Gastroesophageal sphincter (tissue), 4 donors: ENCODE measurements around the gene AACS. TPM values are rescaled to one million over a fixed set of nuclear protein-coding genes. Genes with fewer than 3 reads are reported as not detected.

Experiments used
- ATAC-seq: fragments of 150-250 bp; one replicate; pipeline ENCODE4 v1.9.1; 2016; ENCODE audit warnings: mild to moderate bottlenecking, moderate library complexity
- H3K27ac ChIP-seq, 4 donors: fragments of 200-600 bp; sonication (generic) in 3 of 4; 1 replicate in 3 of 4; 2 replicates in 1 of 4; pipeline ENCODE4 v1.5.1; 2016 to 2019
- H3K27me3 ChIP-seq: fragments of 200-600 bp; sonication (generic); one replicate; pipeline ENCODE4 v1.5.1; 2019
- H3K36me3 ChIP-seq, 2 donors: fragments of 200-600 bp; sonication (generic); one replicate each; pipeline ENCODE4 v1.5.1; 2019; ENCODE audit warnings: control low read depth in 1 of 2
- H3K4me1 ChIP-seq, 3 donors: fragments of 200-600 bp; sonication (generic); 1 replicate in 2 of 3; 2 replicates in 1 of 3; pipeline ENCODE4 v1.5.1; 2016 to 2019; ENCODE audit warnings: control low read depth in 2 of 3
- H3K4me3 ChIP-seq, 2 donors: fragments of 200-600 bp; sonication (generic); one replicate each; pipeline ENCODE4 v1.5.1; 2019; ENCODE audit warnings: mild to moderate bottlenecking in 1 of 2, moderate library complexity in 1 of 2
- H3K9me3 ChIP-seq, 3 donors: fragments of 200-600 bp; sonication (generic); one replicate each; pipeline ENCODE4 v1.5.1; 2017 to 2019; ENCODE audit warnings: control low read depth in 2 of 3
- EP300 ChIP-seq: sonication (generic); formaldehyde crosslinking; IDR thresholded peaks from one replicate; pipeline ENCODE4 v1.6.1; 2017; ENCODE audit warnings: antibody characterized with exemption, mild to moderate bottlenecking
- POLR2A ChIP-seq, 2 donors: fragments of 450-650 bp; IDR thresholded peaks; one replicate each; pipeline ENCODE4 v1.6.1; 2017; ENCODE audit warnings: antibody characterized with exemption in 2 of 2, mild to moderate bottlenecking in 2 of 2, moderate library complexity in 1 of 2
- POLR2AphosphoS5 ChIP-seq: sonication (generic); formaldehyde crosslinking; IDR thresholded peaks from one replicate; pipeline ENCODE4 v1.6.1; 2017; ENCODE audit warnings: antibody characterized with exemption
- WGBS, 2 donors: methylation state at CpG; one replicate each; pipeline ENCODE4 v1.1.5; 2018; ENCODE audit warnings: low coverage in 1 of 2; 5-methylcytosine and 5-hydroxymethylcytosine counted together
- total RNA-seq, 4 donors: library from RNA; depleted of rRNA; stranded (reverse); fragments of >200 nt; gene quantifications; one replicate each; pipeline ENCODE4 v1.1.0, GENCODE V29; 2016
- TF ChIP-seq, protein P1 (sequence below), 4 experiments: fragments of 200-600 bp in 2 of 4; fragments of 450-650 bp in 2 of 4; sonication (generic) in 1 of 4; IDR thresholded peaks; one replicate each; pipeline ENCODE4 v1.5.1; 2017 to 2019; ENCODE audit warnings: antibody characterized with exemption in 4 of 4, mild to moderate bottlenecking in 2 of 4, moderate library complexity in 2 of 4

Gene AACS
- total RNA-seq, 4 donors from 2014 or later = 10.3 to 14.6 (median 11.8) TPM

GRCh38 chr12:125064492-125064891 is 743 bp upstream of the AACS start:
- Histone ChIP-seq H3K27ac (no peak overlapping the region), H3K4me1 (peaks cover 0 to 30% (median 5%) of the 10 kb centered on the region in 3 donors), H3K9me3 (no peaks in the 10 kb centered on the region), H3K36me3 (peaks cover 0 to 4% of the 10 kb centered on the region in 2 donors), H3K4me3 (peak overlapping the region in 1 of 2 donors; percentile 91), H3K27me3 (no peaks in the 10 kb centered on the region)
- 41 to 50% methylated on average over 3 to 5 of the region's 5 CpGs for WGBS, 2 donors
- TF ChIP-seq, protein P1, sequence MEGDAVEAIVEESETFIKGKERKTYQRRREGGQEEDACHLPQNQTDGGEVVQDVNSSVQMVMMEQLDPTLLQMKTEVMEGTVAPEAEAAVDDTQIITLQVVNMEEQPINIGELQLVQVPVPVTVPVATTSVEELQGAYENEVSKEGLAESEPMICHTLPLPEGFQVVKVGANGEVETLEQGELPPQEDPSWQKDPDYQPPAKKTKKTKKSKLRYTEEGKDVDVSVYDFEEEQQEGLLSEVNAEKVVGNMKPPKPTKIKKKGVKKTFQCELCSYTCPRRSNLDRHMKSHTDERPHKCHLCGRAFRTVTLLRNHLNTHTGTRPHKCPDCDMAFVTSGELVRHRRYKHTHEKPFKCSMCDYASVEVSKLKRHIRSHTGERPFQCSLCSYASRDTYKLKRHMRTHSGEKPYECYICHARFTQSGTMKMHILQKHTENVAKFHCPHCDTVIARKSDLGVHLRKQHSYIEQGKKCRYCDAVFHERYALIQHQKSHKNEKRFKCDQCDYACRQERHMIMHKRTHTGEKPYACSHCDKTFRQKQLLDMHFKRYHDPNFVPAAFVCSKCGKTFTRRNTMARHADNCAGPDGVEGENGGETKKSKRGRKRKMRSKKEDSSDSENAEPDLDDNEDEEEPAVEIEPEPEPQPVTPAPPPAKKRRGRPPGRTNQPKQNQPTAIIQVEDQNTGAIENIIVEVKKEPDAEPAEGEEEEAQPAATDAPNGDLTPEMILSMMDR (IDR thresholded peaks at IDR 0.05) = no peak
- TF ChIP-seq POLR2A (IDR thresholded peaks at IDR 0.05) = no peak
- TF ChIP-seq EP300 = no peak
- no peak for TF ChIP-seq POLR2AphosphoS5
- no peak for ATAC-seq

DNA sequence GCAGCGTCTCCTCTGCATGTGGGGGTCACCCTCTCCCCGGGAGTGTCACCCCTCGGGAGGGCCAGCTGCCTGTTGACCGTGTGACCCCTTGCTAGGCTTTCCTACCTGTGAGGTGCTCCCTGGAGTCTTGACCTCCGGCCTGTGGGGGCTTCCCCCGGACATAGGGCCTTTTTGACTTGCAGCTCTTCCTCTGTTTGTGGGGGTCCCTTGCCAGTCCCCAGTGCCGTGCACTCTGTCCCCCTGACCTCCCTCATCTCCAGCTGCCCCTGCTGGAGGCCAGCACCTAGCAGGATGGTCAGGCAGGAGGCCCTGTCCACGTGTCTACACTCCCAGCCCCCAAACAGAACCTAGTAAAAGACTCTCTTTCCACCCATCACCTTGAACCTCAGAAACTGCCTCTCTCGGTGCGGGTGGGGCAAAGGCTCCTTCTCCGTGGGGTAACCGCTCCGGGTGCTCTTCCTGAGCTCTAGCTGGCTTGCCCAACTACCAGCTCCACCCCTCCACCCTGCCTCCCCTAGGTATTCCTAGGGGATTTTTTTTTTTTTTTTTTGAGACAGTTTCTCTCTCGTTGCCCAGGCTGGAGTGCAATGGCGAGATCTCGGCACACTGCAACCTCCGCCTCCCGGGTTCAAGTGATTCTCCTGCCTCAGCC is 810 bp downstream of the AACS start:
- TF ChIP-seq EP300 (no peak), POLR2A (IDR thresholded peaks at IDR 0.05) (no peak), POLR2AphosphoS5 (no peak)
- TF ChIP-seq, protein P1 (IDR thresholded peaks at IDR 0.05) = no peak
- ATAC-seq = no peak
- Histone ChIP-seq H3K36me3 (peaks cover 0 to 12% of the 10 kb centered on the region in 2 donors), H3K4me1 (peaks cover 0 to 30% (median 5%) of the 10 kb centered on the region in 3 donors), H3K4me3 (peak overlapping the region; percentile 59 to 91), H3K27me3 (no peaks in the 10 kb centered on the region), H3K27ac (peak overlapping the region in 3 of 4 donors; percentile 82 to 85 (median 83)), H3K9me3 (no peaks in the 10 kb centered on the region)
- whole genome bisulfite sequencing, 2 donors = 0 to 74% methylated on average over 1 to 11 of the region's 18 CpGs

- H3K9me3 ChIP-seq = no peaks in the 10 kb centered on the region
- no peak for ATAC-seq
- TF ChIP-seq EP300 = no peak
- TF ChIP-seq POLR2AphosphoS5 = no peak
- no peaks in the 10 kb centered on the region for H3K27me3 ChIP-seq
- WGBS, 2 donors = 74 to 77% methylated on average over 6 of the region's 6 CpGs
- H3K4me1 ChIP-seq = peaks cover 0 to 30% (median 5%) of the 10 kb centered on the region in 3 donors
- no peak overlapping the region for H3K27ac ChIP-seq
- H3K36me3 ChIP-seq = peaks cover 0 to 15% of the 10 kb centered on the region in 2 donors
- H3K4me3 ChIP-seq = no peak overlapping the region
Measured at GRCh38 chr12:125068391-125068790, 3.2 kb downstream of the AACS start.

DNA sequence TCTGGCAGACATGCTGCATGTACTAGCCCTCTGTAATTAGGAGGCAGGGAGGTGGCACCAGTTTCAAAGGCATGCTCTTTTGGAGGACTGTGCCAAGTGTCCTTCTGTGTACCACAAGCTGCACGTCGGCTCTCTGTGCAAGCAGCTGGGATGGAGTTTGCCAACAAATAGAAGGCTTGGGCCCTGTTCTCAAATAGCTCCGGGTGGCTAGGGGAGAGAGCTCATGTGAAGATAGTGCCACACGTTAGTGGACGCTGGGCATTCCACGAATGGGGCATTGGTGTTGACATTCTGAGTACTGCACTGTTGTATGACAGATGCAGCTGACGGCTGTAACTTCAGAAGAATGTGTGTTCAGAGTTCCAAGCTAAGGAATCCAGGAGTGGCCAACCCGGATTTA is 4.4 kb downstream of the AACS start:
- no peak overlapping the region for H3K27ac ChIP-seq
- no peaks in the 10 kb centered on the region for H3K27me3 ChIP-seq
- H3K36me3 ChIP-seq = peaks cover 0 to 26% of the 10 kb centered on the region in 2 donors
- no peaks in the 10 kb centered on the region for H3K9me3 ChIP-seq
- H3K4me3 ChIP-seq = no peak overlapping the region
- peaks cover 0 to 25% (median 5%) of the 10 kb centered on the region in 3 donors for H3K4me1 ChIP-seq
- 68 to 80% methylated on average over 1 to 3 of the region's 8 CpGs for WGBS, 2 donors
- no peak for ATAC-seq
- TF ChIP-seq EP300 = no peak
- TF ChIP-seq, protein P1 (IDR thresholded peaks at IDR 0.05) = no peak
- TF ChIP-seq POLR2A (IDR thresholded peaks at IDR 0.05) = no peak
- no peak for TF ChIP-seq POLR2AphosphoS5

GRCh38 chr12:125070112-125070511 is 4.9 kb downstream of the AACS start:
- peaks cover 0 to 31% of the 10 kb centered on the region in 2 donors for H3K36me3 ChIP-seq
- H3K4me3 ChIP-seq = no peak overlapping the region
- no peaks in the 10 kb centered on the region for H3K27me3 ChIP-seq
- 80% methylated on average over 1 of the region's 6 CpGs; no CpG with 5 or more reads in 1 of the 2 donors for WGBS, 2 donors
- H3K9me3 ChIP-seq = no peaks in the 10 kb centered on the region
- TF ChIP-seq EP300 (no peak), POLR2AphosphoS5 (no peak), POLR2A (IDR thresholded peaks at IDR 0.05) (no peak)
- TF ChIP-seq, protein P1 (IDR thresholded peaks at IDR 0.05) = no peak
- no peak overlapping the region for H3K27ac ChIP-seq
- ATAC-seq = no peak
- H3K4me1 ChIP-seq = peaks cover 0 to 20% (median 5%) of the 10 kb centered on the region in 3 donors
